ENCODE measurements around the gene HSCB.
"Not testable (repeated sequence)": the region's sequence is repeated elsewhere in the genome, so short reads cannot be mapped to it uniquely, and the experiment has no call there.

HSCB gene, protein sequence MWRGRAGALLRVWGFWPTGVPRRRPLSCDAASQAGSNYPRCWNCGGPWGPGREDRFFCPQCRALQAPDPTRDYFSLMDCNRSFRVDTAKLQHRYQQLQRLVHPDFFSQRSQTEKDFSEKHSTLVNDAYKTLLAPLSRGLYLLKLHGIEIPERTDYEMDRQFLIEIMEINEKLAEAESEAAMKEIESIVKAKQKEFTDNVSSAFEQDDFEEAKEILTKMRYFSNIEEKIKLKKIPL

DNA sequence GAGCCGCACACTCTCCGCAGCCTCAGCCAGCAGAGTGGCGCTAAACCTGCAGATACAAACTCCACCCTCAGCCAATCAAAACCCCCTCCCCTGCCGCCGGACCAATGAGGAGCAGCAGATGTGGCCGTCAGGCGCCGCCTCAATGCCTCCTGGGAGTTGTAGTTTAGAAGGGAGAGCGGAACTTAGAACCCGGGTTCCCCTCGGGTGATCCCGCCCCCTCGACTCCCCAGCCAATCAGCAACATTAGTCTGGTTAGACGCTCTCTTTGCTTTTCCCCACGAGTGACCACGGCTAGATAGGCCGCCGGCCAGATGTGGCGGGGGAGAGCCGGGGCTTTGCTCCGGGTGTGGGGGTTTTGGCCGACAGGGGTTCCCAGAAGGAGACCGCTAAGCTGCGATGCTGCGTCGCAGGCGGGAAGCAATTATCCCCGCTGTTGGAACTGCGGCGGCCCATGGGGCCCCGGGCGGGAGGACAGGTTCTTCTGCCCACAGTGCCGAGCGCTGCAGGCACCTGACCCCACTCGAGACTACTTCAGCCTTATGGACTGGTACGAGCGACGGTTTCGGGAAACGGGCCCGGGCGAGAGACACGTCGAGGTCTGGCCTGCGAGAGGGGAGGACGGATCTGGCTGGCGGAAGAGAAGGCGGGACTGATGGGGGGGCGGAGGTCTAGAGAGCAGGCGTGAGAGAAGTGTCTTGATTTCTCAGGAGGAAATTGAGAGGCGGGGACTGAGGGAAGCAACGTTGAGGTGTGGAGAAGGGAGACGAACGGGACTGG, at the start of gene HSCB, which contains the start of gene CHEK2:
TSS of gene HSCB (plus strand) at position 255 of the 777 bp plus-strand sequence. CDS start at position 312, 57 bp downstream.
TSS of gene CHEK2 (minus strand) at position 36 of the 777 bp plus-strand sequence. CDS start 7,099 bp downstream, outside the sequence.
- H3K27ac Mint-ChIP-seq = peak within 1 kb of the TSS; percentile 86
- H3K4me3 Mint-ChIP-seq = peak within 1 kb of the TSS; percentile 84
- peaks cover 19% of the 10 kb centered on the region for H3K36me3 Mint-ChIP-seq
- no peaks in the 10 kb centered on the region for H3K27me3 Mint-ChIP-seq
- no peaks in the 10 kb centered on the region for H3K9me3 Mint-ChIP-seq
- H3K4me1 Mint-ChIP-seq = peaks cover 24% of the 10 kb centered on the region
- peak; percentile 98 for ATAC-seq

DNA sequence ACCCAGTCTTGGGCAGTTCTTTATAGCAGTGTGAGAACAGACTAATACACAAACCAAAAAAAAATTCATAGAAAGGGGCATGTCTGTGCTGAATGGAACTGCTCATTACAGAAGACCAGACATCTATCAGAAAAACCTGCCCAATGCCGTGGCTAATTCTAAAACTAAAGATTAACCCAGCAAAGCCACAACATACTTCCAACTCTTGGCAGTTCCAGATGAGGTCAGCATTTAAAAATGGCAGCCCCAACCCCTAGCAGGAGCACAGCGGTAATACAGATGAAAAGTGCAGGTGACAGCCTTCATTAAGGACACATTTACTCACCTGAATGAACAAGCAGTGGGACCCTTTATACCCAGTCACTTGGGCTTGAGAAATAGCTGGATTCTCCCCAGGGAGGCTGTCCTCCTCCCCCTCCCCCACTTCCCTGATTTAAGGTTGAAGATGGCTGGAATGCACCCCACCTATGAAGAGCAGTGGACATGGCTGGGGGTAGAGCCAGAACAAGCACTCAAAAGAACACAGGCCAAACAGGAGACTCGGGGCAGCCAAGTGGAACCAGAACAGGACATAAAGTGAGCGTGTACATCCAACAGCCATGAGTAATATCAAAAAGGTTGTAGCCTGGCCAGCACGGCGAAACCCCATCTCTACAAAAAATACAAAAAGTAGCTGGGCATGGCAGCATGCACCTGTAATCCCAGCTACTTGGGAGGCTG, 48.6 kb upstream of the HSCB start:
- H3K27me3 Mint-ChIP-seq, H3K4me3 Mint-ChIP-seq, H3K4me1 Mint-ChIP-seq, ATAC-seq, H3K9me3 Mint-ChIP-seq, H3K27ac Mint-ChIP-seq: not testable (repeated sequence)
- H3K36me3 Mint-ChIP-seq = peaks cover 27% of the 10 kb centered on the region

DNA sequence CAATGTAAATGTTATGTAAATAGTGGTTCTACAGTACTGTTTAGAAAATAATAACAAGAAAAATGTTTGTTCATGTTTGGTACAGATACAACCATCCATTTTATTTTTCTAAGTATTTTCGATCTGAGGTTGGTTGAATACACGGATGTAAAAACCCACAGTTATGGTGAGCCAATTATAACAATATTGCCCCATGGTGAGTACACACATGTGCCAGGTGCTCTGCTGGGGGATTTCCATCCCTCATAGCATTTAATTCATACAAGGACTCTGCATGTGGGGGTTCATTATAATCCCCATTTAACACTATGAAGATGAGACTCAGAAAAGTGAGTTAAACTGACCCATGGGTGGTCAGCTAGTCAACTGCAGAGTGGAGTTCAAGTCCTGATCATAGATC, 38.9 kb upstream of the HSCB start:
- Mint-ChIP-seq H3K4me1 (peaks cover 17% of the 10 kb centered on the region), H3K36me3 (peaks cover 13% of the 10 kb centered on the region), H3K27me3 (no peaks in the 10 kb centered on the region), H3K27ac (no peak overlapping the region), H3K9me3 (no peaks in the 10 kb centered on the region), H3K4me3 (no peak overlapping the region)
- ATAC-seq = no peak

DNA sequence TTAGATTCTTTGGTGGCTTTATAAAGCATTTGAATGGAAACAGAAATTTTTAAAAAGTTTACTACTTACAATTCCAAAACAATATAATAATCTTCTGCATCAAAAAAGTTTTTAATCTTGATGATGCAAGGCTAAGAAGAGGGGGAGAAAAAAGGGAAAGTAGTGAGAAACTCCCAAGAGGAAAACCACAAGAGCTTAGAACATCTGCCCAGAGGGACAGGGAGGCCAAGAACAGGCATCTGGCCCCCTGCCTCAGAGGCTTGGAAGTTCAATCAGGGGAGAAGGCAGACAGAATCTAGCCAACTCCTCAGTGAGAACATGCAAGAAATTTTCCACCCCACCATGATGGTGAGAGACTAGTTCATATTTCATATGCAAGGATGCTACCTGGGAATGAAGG, 38.4 kb upstream of the HSCB start:
- Mint-ChIP-seq H3K9me3 (no peaks in the 10 kb centered on the region), H3K36me3 (peaks cover 17% of the 10 kb centered on the region), H3K4me3 (no peak overlapping the region), H3K27ac (no peak overlapping the region), H3K27me3 (no peaks in the 10 kb centered on the region), H3K4me1 (peaks cover 17% of the 10 kb centered on the region)
- ATAC-seq = no peak

- H3K4me3 Mint-ChIP-seq = peak overlapping the region; percentile 55
- peaks cover 17% of the 10 kb centered on the region for H3K4me1 Mint-ChIP-seq
- H3K27me3 Mint-ChIP-seq = no peaks in the 10 kb centered on the region
- ATAC-seq = peak; percentile 88
- H3K27ac Mint-ChIP-seq = peak overlapping the region; percentile 32
- peaks cover 13% of the 10 kb centered on the region for H3K36me3 Mint-ChIP-seq
- no peaks in the 10 kb centered on the region for H3K9me3 Mint-ChIP-seq
Measured at GRCh38 chr22:28706845-28707244, 35.0 kb upstream of the HSCB start.

- Mint-ChIP-seq H3K27ac (no peak overlapping the region), H3K4me1 (peaks cover 17% of the 10 kb centered on the region), H3K4me3 (no peak overlapping the region), H3K36me3 (peaks cover 13% of the 10 kb centered on the region), H3K27me3 (no peaks in the 10 kb centered on the region), H3K9me3 (no peaks in the 10 kb centered on the region)
- ATAC-seq = no peak
Measured at GRCh38 chr22:28710107-28710506, 31.7 kb upstream of the HSCB start.

DNA sequence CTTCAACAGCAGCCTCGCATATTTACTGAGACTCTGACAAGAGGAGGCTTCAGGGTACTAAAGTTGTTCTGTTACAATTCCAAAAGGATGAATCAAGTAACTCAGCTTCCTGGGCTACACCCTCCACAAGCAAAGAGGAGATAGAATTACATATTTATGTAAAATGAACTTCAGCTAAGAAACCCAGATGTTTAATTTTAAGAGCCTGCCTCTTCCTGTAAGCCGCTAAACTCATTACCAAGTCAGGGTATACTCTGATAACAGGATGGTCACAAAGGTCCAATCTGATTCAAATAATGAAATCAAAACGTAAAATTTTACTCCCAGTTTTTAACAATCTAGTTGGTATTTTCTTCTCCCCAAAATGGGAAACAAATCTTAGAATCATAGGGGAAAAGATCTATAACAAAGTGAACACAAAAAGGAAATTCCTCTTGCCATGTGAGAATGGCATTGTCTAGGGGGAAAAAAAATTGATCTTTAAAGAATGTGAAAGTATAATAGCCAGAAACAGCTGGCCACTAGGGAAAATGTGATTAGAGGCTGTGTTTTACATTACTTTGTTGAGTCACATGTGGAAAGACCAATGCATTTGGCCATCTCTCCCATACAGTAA, 31.2 kb upstream of the HSCB start:
- no peaks in the 10 kb centered on the region for H3K9me3 Mint-ChIP-seq
- H3K4me1 Mint-ChIP-seq = peaks cover 17% of the 10 kb centered on the region
- H3K27ac Mint-ChIP-seq = no peak overlapping the region
- peaks cover 14% of the 10 kb centered on the region for H3K36me3 Mint-ChIP-seq
- H3K27me3 Mint-ChIP-seq = no peaks in the 10 kb centered on the region
- no peak overlapping the region for H3K4me3 Mint-ChIP-seq
- no peak for ATAC-seq

- H3K9me3 Mint-ChIP-seq = no peaks in the 10 kb centered on the region
- no peak overlapping the region for H3K4me3 Mint-ChIP-seq
- no peaks in the 10 kb centered on the region for H3K27me3 Mint-ChIP-seq
- peaks cover 11% of the 10 kb centered on the region for H3K4me1 Mint-ChIP-seq
- no peak overlapping the region for H3K27ac Mint-ChIP-seq
- no peak for ATAC-seq
- peaks cover 19% of the 10 kb centered on the region for H3K36me3 Mint-ChIP-seq
Measured at GRCh38 chr22:28711341-28711740, 30.5 kb upstream of the HSCB start.

- peaks cover 3% of the 10 kb centered on the region for H3K4me1 Mint-ChIP-seq
- no peak for ATAC-seq
- no peaks in the 10 kb centered on the region for H3K27me3 Mint-ChIP-seq
- H3K36me3 Mint-ChIP-seq = peaks cover 19% of the 10 kb centered on the region
- no peak overlapping the region for H3K27ac Mint-ChIP-seq
- no peaks in the 10 kb centered on the region for H3K9me3 Mint-ChIP-seq
- H3K4me3 Mint-ChIP-seq = no peak overlapping the region
Measured at GRCh38 chr22:28711820-28712777, 29.7 kb upstream of the HSCB start.

- H3K4me1 Mint-ChIP-seq = no peaks in the 10 kb centered on the region
- ATAC-seq = no peak
- H3K36me3 Mint-ChIP-seq = peaks cover 18% of the 10 kb centered on the region
- H3K27ac Mint-ChIP-seq = no peak overlapping the region
- no peaks in the 10 kb centered on the region for H3K9me3 Mint-ChIP-seq
- no peaks in the 10 kb centered on the region for H3K27me3 Mint-ChIP-seq
- H3K4me3 Mint-ChIP-seq = no peak overlapping the region
Measured at GRCh38 chr22:28714043-28714628, 27.7 kb upstream of the HSCB start.

DNA sequence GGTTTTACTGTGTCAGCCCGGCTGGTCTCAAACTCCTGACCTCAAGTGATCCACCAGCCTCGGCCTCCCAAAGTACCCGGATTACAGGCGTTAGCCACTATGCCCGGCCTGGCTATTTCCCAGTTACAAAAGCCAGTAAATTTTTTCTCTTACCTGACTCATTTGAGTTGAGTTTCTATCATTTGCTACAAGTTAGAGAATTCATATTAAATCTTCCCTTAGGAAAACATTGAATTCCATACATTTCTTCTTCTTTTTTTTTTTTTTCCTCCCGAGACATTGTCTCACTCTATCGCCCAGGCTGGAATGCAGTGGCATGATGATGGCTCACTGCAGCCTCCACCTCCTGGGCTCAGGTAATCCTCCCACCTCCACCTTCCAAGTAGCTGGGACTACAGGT, 26.2 kb upstream of the HSCB start:
- no peak for ATAC-seq
- Mint-ChIP-seq H3K4me3 (no peak overlapping the region), H3K27me3 (no peaks in the 10 kb centered on the region), H3K27ac (no peak overlapping the region), H3K36me3 (peaks cover 20% of the 10 kb centered on the region), H3K9me3 (no peaks in the 10 kb centered on the region), H3K4me1 (no peaks in the 10 kb centered on the region)

GRCh38 chr22:28716686-28717085, 25.2 kb upstream of the HSCB start:
- ATAC-seq = no peak
- Mint-ChIP-seq H3K9me3 (no peaks in the 10 kb centered on the region), H3K4me1 (no peaks in the 10 kb centered on the region), H3K27me3 (no peaks in the 10 kb centered on the region), H3K4me3 (no peak overlapping the region), H3K36me3 (peaks cover 23% of the 10 kb centered on the region), H3K27ac (no peak overlapping the region)

DNA sequence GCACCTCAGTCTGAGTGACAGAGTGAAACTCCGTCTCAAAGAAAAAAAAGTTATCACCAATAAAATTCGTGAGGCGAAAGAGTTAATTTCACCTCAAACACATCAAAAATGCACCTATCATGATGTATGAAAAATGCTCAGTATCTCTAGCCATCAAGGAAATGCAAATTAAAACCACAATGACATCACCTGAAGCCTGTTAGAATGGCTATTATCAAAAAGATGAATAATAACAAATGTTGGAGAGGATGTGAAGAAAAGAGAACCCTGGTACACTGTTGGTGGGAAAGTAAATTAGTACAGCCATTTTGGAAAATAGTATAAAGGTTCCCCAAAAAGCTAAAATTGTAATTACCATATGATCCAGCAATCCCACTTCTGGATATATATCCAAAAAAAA, 23.8 kb upstream of the HSCB start:
- no peaks in the 10 kb centered on the region for H3K9me3 Mint-ChIP-seq
- peaks cover 25% of the 10 kb centered on the region for H3K36me3 Mint-ChIP-seq
- no peaks in the 10 kb centered on the region for H3K4me1 Mint-ChIP-seq
- H3K4me3 Mint-ChIP-seq = no peak overlapping the region
- H3K27me3 Mint-ChIP-seq = no peaks in the 10 kb centered on the region
- ATAC-seq = no peak
- H3K27ac Mint-ChIP-seq = no peak overlapping the region

- peaks cover 49% of the 10 kb centered on the region for H3K36me3 Mint-ChIP-seq
- peaks cover 17% of the 10 kb centered on the region for H3K4me1 Mint-ChIP-seq
- no peak for ATAC-seq
- no peaks in the 10 kb centered on the region for H3K27me3 Mint-ChIP-seq
- H3K9me3 Mint-ChIP-seq = no peaks in the 10 kb centered on the region
- no peak overlapping the region for H3K27ac Mint-ChIP-seq
- H3K4me3 Mint-ChIP-seq = no peak overlapping the region
Measured at GRCh38 chr22:28728002-28728401, 13.8 kb upstream of the HSCB start.
